GM18873 (cell line): ENCODE data around the gene ABCA13.

ENCODE experiments used
- ATAC-seq: cut with Tn5 transposase; IDR thresholded peaks from one replicate; pipeline ENCODE4 v1.9.1; 2021; ENCODE audit warnings: mild to moderate bottlenecking, moderate library complexity, moderate number of reproducible peaks; ENCODE audit not compliant: unreplicated experiment, low FRiP score

The ABCA13 gene

GRCh38 chr7:48421357-48421756 is 250.1 kb downstream of the ABCA13 start:
- ATAC-seq = no peak

- no peak for ATAC-seq
Measured at GRCh38 chr7:48424731-48425130, 253.5 kb downstream of the ABCA13 start.

GRCh38 chr7:48426331-48426965 is 255.2 kb downstream of the ABCA13 start:
- no peak for ATAC-seq

GRCh38 chr7:48426966-48427555 is 255.8 kb downstream of the ABCA13 start:
- no peak for ATAC-seq

- ATAC-seq = no peak
Measured at GRCh38 chr7:48427671-48428070, 256.4 kb downstream of the ABCA13 start.

GRCh38 chr7:48428091-48428684 is 256.9 kb downstream of the ABCA13 start:
- no peak for ATAC-seq

- ATAC-seq = no peak
Measured at GRCh38 chr7:48429117-48429516, 257.9 kb downstream of the ABCA13 start.

GRCh38 chr7:48438206-48438605 is 266.9 kb downstream of the ABCA13 start:
- ATAC-seq = no peak

GRCh38 chr7:48441848-48442492 is 270.7 kb downstream of the ABCA13 start:
- no peak for ATAC-seq

- ATAC-seq = no peak
Measured at GRCh38 chr7:48443051-48443450, 271.8 kb downstream of the ABCA13 start.

- no peak for ATAC-seq
Measured at GRCh38 chr7:48446721-48447120, 275.5 kb downstream of the ABCA13 start.

GRCh38 chr7:48452218-48452617 is 281.0 kb downstream of the ABCA13 start:
- ATAC-seq = no peak

GRCh38 chr7:48454750-48455192 is 283.5 kb downstream of the ABCA13 start:
- no peak for ATAC-seq

- no peak for ATAC-seq
Measured at GRCh38 chr7:48455363-48455762, 284.1 kb downstream of the ABCA13 start.

- ATAC-seq = no peak
Measured at GRCh38 chr7:48458701-48459524, 287.7 kb downstream of the ABCA13 start.

GRCh38 chr7:48466713-48467112 is 295.5 kb downstream of the ABCA13 start:
- no peak for ATAC-seq

GRCh38 chr7:48471196-48471595 is 299.9 kb downstream of the ABCA13 start:
- ATAC-seq = no peak

- no peak for ATAC-seq
Measured at GRCh38 chr7:48472640-48473039, 301.4 kb downstream of the ABCA13 start.

GRCh38 chr7:48473205-48473865 is 302.1 kb downstream of the ABCA13 start:
- ATAC-seq = no peak

- no peak for ATAC-seq
Measured at GRCh38 chr7:48481235-48481634, 310.0 kb downstream of the ABCA13 start.
